ENCODE results near the gene CFAP221. TPM values are rescaled to one million over a fixed set of nuclear protein-coding genes. Genes with fewer than 3 reads are reported as not detected.

Gene CFAP221
- total RNA-seq, 1 donor from 2014 or later = 0.61 TPM

DNA sequence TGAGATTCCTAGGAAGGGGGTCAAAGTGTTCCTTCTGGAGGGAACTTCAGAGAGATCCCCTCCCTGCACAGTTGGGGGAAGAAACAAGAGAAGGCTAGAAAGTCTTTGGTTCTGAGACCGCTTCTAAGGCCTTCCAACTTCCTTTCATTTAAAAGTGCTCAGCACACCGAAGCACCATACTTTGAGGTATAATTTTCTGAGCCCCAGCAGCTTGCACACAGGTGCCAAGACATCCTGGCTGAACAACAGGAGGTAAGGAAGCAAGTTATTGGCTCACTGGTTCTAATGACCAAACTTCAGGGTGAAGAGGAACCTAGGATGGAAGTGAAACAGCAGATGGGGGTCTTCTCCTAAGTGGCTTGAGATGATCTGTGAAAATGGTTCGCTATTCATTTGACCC lies 154.0 kb downstream of the CFAP221 start:
- Histone ChIP-seq H2AFZ (ENCODE audit: low read depth, low read length) (no peak overlapping the region), H3K79me2 (ENCODE audit: insufficient read depth, low read length) (no peaks in the 10 kb centered on the region), H3K9me3 (ENCODE audit: insufficient read depth, low read depth, low read length) (no peaks in the 10 kb centered on the region), H3K36me3 (ENCODE audit: insufficient read depth, low read length) (no peaks in the 10 kb centered on the region), H3K27ac (ENCODE audit: low read depth, low read length) (no peak overlapping the region), H3K4me1 (ENCODE audit: insufficient read depth, low read length) (peaks cover 13% of the 10 kb centered on the region), H4K20me1 (ENCODE audit: insufficient read depth, low read length) (no peaks in the 10 kb centered on the region), H3K9ac (ENCODE audit: low read length) (no peak overlapping the region), H3K4me2 (ENCODE audit: low read length) (no peak overlapping the region), H3K4me3 (ENCODE audit: insufficient read depth, low read depth, low read length) (no peak overlapping the region), H3K27me3 (ENCODE audit: insufficient read depth, low read length) (no peaks in the 10 kb centered on the region)
- FAIRE-seq = no peak
- Mint-ChIP-seq H3K9me3 (ENCODE audit: unreplicated experiment) (peaks cover 1% of the 10 kb centered on the region), H3K27ac (ENCODE audit: unreplicated experiment) (no peak overlapping the region), H3K36me3 (ENCODE audit: low read depth, unreplicated experiment) (peaks cover 2% of the 10 kb centered on the region), H3K4me3 (ENCODE audit: unreplicated experiment) (no peak overlapping the region), H3K27me3 (ENCODE audit: low read depth, unreplicated experiment) (peaks cover 2% of the 10 kb centered on the region), H3K4me1 (ENCODE audit: low read depth, unreplicated experiment) (peaks cover 29% of the 10 kb centered on the region)
- no peak for TF ChIP-seq EZH2 (IDR thresholded peaks at IDR 0.05; ENCODE audit: insufficient read depth, low read length)
- TF ChIP-seq, protein P1, sequence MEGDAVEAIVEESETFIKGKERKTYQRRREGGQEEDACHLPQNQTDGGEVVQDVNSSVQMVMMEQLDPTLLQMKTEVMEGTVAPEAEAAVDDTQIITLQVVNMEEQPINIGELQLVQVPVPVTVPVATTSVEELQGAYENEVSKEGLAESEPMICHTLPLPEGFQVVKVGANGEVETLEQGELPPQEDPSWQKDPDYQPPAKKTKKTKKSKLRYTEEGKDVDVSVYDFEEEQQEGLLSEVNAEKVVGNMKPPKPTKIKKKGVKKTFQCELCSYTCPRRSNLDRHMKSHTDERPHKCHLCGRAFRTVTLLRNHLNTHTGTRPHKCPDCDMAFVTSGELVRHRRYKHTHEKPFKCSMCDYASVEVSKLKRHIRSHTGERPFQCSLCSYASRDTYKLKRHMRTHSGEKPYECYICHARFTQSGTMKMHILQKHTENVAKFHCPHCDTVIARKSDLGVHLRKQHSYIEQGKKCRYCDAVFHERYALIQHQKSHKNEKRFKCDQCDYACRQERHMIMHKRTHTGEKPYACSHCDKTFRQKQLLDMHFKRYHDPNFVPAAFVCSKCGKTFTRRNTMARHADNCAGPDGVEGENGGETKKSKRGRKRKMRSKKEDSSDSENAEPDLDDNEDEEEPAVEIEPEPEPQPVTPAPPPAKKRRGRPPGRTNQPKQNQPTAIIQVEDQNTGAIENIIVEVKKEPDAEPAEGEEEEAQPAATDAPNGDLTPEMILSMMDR (IDR thresholded peaks at IDR 0.05; ENCODE audit: insufficient read depth, low read depth, low read length) = no peak
- DNase-seq (ENCODE audit: low read depth) = no peak

DNA sequence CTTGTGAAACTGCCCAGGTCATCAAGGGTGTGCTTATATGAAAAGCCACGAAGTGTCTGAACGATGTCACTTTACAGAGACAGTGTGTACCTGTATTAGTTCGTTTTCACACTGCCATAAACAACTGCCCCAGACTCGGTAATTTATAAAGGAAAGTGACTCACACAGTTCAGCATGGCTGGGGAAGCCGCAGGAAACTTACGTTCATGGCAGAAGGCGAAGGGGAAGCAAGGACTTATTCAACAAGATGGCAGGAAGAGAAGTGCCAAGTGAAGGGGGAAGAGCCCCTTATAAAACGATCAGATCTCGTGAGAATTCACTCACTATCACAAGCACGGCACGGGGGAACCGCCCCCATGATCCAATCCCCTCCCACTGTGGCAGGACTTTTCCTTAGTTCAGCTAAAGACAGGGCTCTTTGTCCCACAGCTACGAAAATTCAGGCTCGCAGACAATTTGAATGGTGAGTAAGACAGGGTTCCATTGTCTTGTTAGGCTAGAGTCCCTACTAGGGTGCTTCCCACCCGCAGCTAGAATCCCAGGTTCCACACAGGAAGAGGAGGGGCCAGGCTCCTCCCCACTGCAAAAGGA lies 154.9 kb downstream of the CFAP221 start:
- Mint-ChIP-seq H3K4me1 (ENCODE audit: low read depth, unreplicated experiment) (peaks cover 29% of the 10 kb centered on the region), H3K27me3 (ENCODE audit: low read depth, unreplicated experiment) (peaks cover 2% of the 10 kb centered on the region), H3K36me3 (ENCODE audit: low read depth, unreplicated experiment) (peaks cover 2% of the 10 kb centered on the region), H3K27ac (ENCODE audit: unreplicated experiment) (no peak overlapping the region), H3K9me3 (ENCODE audit: unreplicated experiment) (peaks cover under 1% of the 10 kb centered on the region), H3K4me3 (ENCODE audit: unreplicated experiment) (no peak overlapping the region)
- FAIRE-seq = no peak
- Histone ChIP-seq H3K79me2 (ENCODE audit: insufficient read depth, low read length) (no peaks in the 10 kb centered on the region), H3K9ac (ENCODE audit: low read length) (no peak overlapping the region), H3K9me3 (ENCODE audit: insufficient read depth, low read depth, low read length) (no peaks in the 10 kb centered on the region), H3K4me1 (ENCODE audit: insufficient read depth, low read length) (peaks cover 13% of the 10 kb centered on the region), H3K27me3 (ENCODE audit: insufficient read depth, low read length) (no peaks in the 10 kb centered on the region), H2AFZ (ENCODE audit: low read depth, low read length) (no peak overlapping the region), H3K4me2 (ENCODE audit: low read length) (peak overlapping the region; percentile 3), H4K20me1 (ENCODE audit: insufficient read depth, low read length) (no peaks in the 10 kb centered on the region), H3K36me3 (ENCODE audit: insufficient read depth, low read length) (no peaks in the 10 kb centered on the region), H3K27ac (ENCODE audit: low read depth, low read length) (no peak overlapping the region), H3K4me3 (ENCODE audit: insufficient read depth, low read depth, low read length) (no peak overlapping the region)
- DNase-seq (ENCODE audit: low read depth) = no peak
- TF ChIP-seq EZH2 (IDR thresholded peaks at IDR 0.05; ENCODE audit: insufficient read depth, low read length) = no peak
- TF ChIP-seq, protein P1 (IDR thresholded peaks at IDR 0.05; ENCODE audit: insufficient read depth, low read depth, low read length) = no peak

DNA sequence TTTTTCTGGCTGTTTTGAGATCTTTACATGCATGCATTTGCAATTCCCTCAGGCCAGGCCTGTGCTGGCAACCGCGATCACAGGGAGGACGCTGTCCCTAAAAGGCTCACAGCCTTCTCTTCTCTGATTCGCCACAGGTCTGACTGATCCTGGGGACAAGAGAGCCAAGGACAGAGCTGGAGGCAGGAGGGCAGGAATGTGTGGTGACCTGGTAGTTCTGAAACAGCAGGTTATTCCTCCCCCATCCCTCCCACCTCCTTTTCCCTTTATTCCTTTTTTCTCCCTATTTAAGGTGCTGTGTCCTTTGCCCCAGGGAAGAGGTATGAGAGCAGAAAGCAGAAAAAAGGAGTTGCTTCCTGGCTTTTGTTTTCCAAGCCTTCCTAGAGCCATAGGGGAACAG lies 156.6 kb downstream of the CFAP221 start:
- Mint-ChIP-seq H3K9me3 (ENCODE audit: unreplicated experiment) (no peaks in the 10 kb centered on the region), H3K27me3 (ENCODE audit: low read depth, unreplicated experiment) (peaks cover 2% of the 10 kb centered on the region), H3K4me3 (ENCODE audit: unreplicated experiment) (no peak overlapping the region), H3K36me3 (ENCODE audit: low read depth, unreplicated experiment) (peaks cover 2% of the 10 kb centered on the region), H3K27ac (ENCODE audit: unreplicated experiment) (no peak overlapping the region), H3K4me1 (ENCODE audit: low read depth, unreplicated experiment) (peaks cover 15% of the 10 kb centered on the region)
- FAIRE-seq (no peak), DNase-seq (ENCODE audit: low read depth) (no peak)
- no peak overlapping the region for H3K4me3 ChIP-seq (ENCODE audit: insufficient read depth, low read depth, low read length)
- no peaks in the 10 kb centered on the region for H3K36me3 ChIP-seq (ENCODE audit: insufficient read depth, low read length)
- H3K9me3 ChIP-seq (ENCODE audit: insufficient read depth, low read depth, low read length) = peaks cover 5% of the 10 kb centered on the region
- H4K20me1 ChIP-seq (ENCODE audit: insufficient read depth, low read length) = no peaks in the 10 kb centered on the region
- H3K4me2 ChIP-seq (ENCODE audit: low read length) = no peak overlapping the region
- no peaks in the 10 kb centered on the region for H3K27me3 ChIP-seq (ENCODE audit: insufficient read depth, low read length)
- no peaks in the 10 kb centered on the region for H3K4me1 ChIP-seq (ENCODE audit: insufficient read depth, low read length)
- TF ChIP-seq, protein P1 (IDR thresholded peaks at IDR 0.05; ENCODE audit: insufficient read depth, low read depth, low read length) = no peak
- TF ChIP-seq EZH2 (IDR thresholded peaks at IDR 0.05; ENCODE audit: insufficient read depth, low read length) = no peak
- H3K79me2 ChIP-seq (ENCODE audit: insufficient read depth, low read length) = no peaks in the 10 kb centered on the region
- H3K27ac ChIP-seq (ENCODE audit: low read depth, low read length) = no peak overlapping the region
- H3K9ac ChIP-seq (ENCODE audit: low read length) = no peak overlapping the region
- no peak overlapping the region for H2AFZ ChIP-seq (ENCODE audit: low read depth, low read length)

Data from astrocyte (in vitro differentiated cells and primary cell).